Loucy (cell line): Measurements from ENCODE around the gene KPNB1.
A peak's percentile ranks its signal among the peaks of the same experiment; 100 is the strongest.

Experiments used
- H2AFZ ChIP-seq: fragments of 200-600 bp; sonication (generic); 2 replicates; pipeline ENCODE4 v1.6.0; 2016; ENCODE audit warnings: antibody characterized with exemption, mild to moderate bottlenecking, low read length, moderate library complexity
- H3F3A ChIP-seq: fragments of 200-600 bp; 2 replicates; pipeline ENCODE4 v1.6.0; 2016; ENCODE audit warnings: antibody characterized with exemption, low read depth, mild to moderate bottlenecking
- H3K27me3 ChIP-seq: fragments of 200-600 bp; sonication (generic); 2 replicates; pipeline ENCODE4 v1.6.1; 2014; ENCODE audit warnings: low read length, mild to moderate bottlenecking; ENCODE audit not compliant: insufficient read depth, poor library complexity, severe bottlenecking
- H3K36me3 ChIP-seq: fragments of 200-600 bp; sonication (generic); 2 replicates; pipeline ENCODE4 v1.6.1; 2016; ENCODE audit warnings: low read length; ENCODE audit not compliant: insufficient read depth
- H3K4me1 ChIP-seq: fragments of 200-600 bp; sonication (generic); 2 replicates; pipeline ENCODE4 v1.5.1; 2014; ENCODE audit warnings: low read length, mild to moderate bottlenecking; ENCODE audit not compliant: insufficient read depth, poor library complexity, severe bottlenecking
- H3K4me2 ChIP-seq: fragments of 200-600 bp; sonication (generic); 2 replicates; pipeline ENCODE4 v1.6.0; 2014; ENCODE audit warnings: antibody characterized with exemption, low read length, low read depth, mild to moderate bottlenecking; ENCODE audit not compliant: poor library complexity, severe bottlenecking
- H3K4me3 ChIP-seq: fragments of 200-600 bp; sonication (generic); 2 replicates; pipeline ENCODE4 v1.5.1; 2014; ENCODE audit warnings: low read length, mild to moderate bottlenecking, mixed read lengths; ENCODE audit not compliant: poor library complexity, severe bottlenecking
- H3K79me2 ChIP-seq: fragments of 200-600 bp; sonication (generic); 2 replicates; pipeline ENCODE4 v1.6.1; 2014; ENCODE audit warnings: low read length; ENCODE audit not compliant: insufficient read depth
- H3K9ac ChIP-seq: fragments of 200-600 bp; sonication (generic); 2 replicates; pipeline ENCODE4 v1.6.0; 2014; ENCODE audit warnings: mild to moderate bottlenecking, low read depth, low read length, moderate library complexity; ENCODE audit not compliant: poor library complexity, severe bottlenecking
- H3K9me2 ChIP-seq: fragments of 200-600 bp; sonication (generic); replicated peaks from 2 replicates; pipeline ENCODE4 v1.6.1; 2016; ENCODE audit warnings: low read depth, low read length, mixed read lengths
- H3K9me3 ChIP-seq: fragments of 200-600 bp; sonication (generic); 2 replicates; pipeline ENCODE4 v1.6.1; 2014; ENCODE audit warnings: mild to moderate bottlenecking, antibody characterized with exemption, low read length, low read depth; ENCODE audit not compliant: insufficient read depth
- H4K20me1 ChIP-seq: fragments of 200-600 bp; sonication (generic); 2 replicates; pipeline ENCODE4 v1.6.0; 2014; ENCODE audit warnings: antibody characterized with exemption, low read length, mild to moderate bottlenecking; ENCODE audit not compliant: insufficient read depth, poor library complexity, severe bottlenecking
- EZH2phosphoT487 ChIP-seq: fragments of 200-600 bp; IDR thresholded peaks from 2 replicates; pipeline ENCODE4 v1.6.1; 2018; ENCODE audit warnings: antibody characterized with exemption, mild to moderate bottlenecking, moderate library complexity, borderline replicate concordance
- TF ChIP-seq, protein P1 (sequence below): fragments of 200-600 bp; sonication (generic); conservative IDR thresholded peaks from 2 replicates; pipeline ENCODE4 v1.5.1; 2014; ENCODE audit warnings: mild to moderate bottlenecking, antibody characterized with exemption, low read length

The KPNB1 gene

DNA sequence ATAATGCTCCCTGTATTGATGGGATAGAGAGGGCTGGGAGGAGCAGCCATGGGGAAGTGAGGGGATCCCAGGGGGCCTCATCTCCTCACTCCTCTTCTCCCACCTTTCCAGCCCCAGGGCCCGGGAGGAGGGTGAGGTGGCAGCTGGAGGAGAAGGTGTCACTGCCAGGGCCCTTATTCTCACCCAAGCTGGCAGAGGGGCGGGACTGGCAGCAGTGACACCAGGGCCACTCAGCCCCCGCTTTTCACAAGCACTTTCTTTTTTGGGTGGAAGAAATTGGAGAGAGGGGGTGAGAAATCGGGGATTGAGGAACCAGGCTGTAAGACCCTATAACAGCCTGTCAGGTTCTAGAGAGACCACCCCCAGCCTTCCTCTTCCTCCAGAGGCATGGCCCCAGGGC lies 81.0 kb downstream of the KPNB1 start:
- Histone ChIP-seq H3K4me3 (no peak overlapping the region), H3K4me2 (no peak overlapping the region), H3K36me3 (no peaks in the 10 kb centered on the region), H3K27me3 (no peaks in the 10 kb centered on the region), H3K4me1 (peaks cover 24% of the 10 kb centered on the region), H3K79me2 (no peaks in the 10 kb centered on the region), H3K9ac (no peak overlapping the region), H3K9me2 (no peaks in the 10 kb centered on the region), H3K9me3 (no peaks in the 10 kb centered on the region), H2AFZ (no peak overlapping the region; the same call in 1 of the 2 replicates), H4K20me1 (no peaks in the 10 kb centered on the region), H3F3A (no peaks in the 10 kb centered on the region)
- no peak for TF ChIP-seq EZH2phosphoT487
- TF ChIP-seq, protein P1, sequence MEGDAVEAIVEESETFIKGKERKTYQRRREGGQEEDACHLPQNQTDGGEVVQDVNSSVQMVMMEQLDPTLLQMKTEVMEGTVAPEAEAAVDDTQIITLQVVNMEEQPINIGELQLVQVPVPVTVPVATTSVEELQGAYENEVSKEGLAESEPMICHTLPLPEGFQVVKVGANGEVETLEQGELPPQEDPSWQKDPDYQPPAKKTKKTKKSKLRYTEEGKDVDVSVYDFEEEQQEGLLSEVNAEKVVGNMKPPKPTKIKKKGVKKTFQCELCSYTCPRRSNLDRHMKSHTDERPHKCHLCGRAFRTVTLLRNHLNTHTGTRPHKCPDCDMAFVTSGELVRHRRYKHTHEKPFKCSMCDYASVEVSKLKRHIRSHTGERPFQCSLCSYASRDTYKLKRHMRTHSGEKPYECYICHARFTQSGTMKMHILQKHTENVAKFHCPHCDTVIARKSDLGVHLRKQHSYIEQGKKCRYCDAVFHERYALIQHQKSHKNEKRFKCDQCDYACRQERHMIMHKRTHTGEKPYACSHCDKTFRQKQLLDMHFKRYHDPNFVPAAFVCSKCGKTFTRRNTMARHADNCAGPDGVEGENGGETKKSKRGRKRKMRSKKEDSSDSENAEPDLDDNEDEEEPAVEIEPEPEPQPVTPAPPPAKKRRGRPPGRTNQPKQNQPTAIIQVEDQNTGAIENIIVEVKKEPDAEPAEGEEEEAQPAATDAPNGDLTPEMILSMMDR: no peak

DNA sequence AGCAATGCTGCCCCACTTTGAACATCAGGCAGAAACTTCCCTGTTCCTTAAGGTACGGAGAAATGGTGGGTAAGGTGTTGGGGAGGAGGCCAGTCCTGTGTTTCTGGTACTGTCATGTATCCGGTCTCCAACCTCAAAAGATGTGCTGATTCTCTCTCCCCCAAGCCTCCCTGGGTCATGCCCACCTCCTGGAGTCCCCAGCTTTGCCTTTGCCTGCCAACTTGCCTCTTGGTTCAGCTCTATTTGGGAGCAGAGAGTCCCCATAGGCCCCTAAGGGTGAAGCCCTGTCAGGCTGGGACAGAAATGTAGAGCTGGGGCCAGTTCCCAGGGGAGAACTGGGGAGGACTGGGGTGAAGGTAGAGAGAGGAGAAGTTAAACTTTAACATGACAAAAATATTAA lies 81.7 kb downstream of the KPNB1 start:
- no peak overlapping the region for H3K9ac ChIP-seq
- TF ChIP-seq, protein P1: no peak
- no peak for TF ChIP-seq EZH2phosphoT487
- no peaks in the 10 kb centered on the region for H3K9me3 ChIP-seq
- peaks cover 24% of the 10 kb centered on the region for H3K4me1 ChIP-seq
- no peak overlapping the region for H3K4me2 ChIP-seq
- H3K27me3 ChIP-seq: no peaks in the 10 kb centered on the region
- H4K20me1 ChIP-seq: no peaks in the 10 kb centered on the region
- H3K79me2 ChIP-seq: no peaks in the 10 kb centered on the region
- H3K9me2 ChIP-seq: no peaks in the 10 kb centered on the region
- H3F3A ChIP-seq: no peaks in the 10 kb centered on the region
- H3K36me3 ChIP-seq: no peaks in the 10 kb centered on the region
- H2AFZ ChIP-seq: peak overlapping the region; percentile 11; the same call in 1 of the 2 replicates
- no peak overlapping the region for H3K4me3 ChIP-seq

DNA sequence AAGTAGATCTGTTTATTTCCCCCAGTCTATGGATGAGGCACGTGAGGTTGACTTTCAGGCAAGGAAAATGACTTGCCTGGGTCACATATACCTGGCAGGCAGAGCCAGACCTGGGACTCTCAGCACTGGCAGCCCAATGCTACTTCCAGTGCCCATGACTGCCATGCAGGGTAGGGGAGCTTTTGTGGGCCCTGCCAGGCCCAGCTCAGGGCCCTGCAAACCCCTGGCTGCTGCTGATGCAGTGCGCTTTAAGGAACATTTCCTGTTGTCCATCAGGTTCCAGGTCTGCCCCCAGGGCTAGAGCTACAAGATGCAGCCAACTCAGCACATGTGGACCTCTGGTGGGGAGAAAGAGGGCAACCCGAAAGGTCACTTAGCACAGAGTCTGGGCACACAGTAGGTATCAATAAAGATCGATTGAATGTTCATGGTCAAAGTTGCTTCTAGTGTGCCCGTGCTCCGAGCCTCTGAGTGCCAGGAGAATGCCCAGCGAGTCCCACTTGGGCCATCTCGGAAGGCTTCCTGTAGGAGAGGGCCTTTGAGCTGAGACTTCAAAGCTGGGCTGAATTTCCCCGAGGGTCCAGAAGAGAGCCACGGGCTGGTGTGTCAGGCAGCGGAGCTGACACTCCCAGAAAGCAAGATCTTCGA lies 82.8 kb downstream of the KPNB1 start:
- Histone ChIP-seq H3K4me1 (peaks cover 15% of the 10 kb centered on the region), H3K9ac (no peak overlapping the region), H3K36me3 (no peaks in the 10 kb centered on the region), H4K20me1 (no peaks in the 10 kb centered on the region), H3K4me3 (no peak overlapping the region), H3K27me3 (no peaks in the 10 kb centered on the region), H3K4me2 (peak overlapping the region; percentile 47), H3K79me2 (no peaks in the 10 kb centered on the region), H3K9me3 (no peaks in the 10 kb centered on the region), H3K9me2 (no peaks in the 10 kb centered on the region), H3F3A (no peaks in the 10 kb centered on the region), H2AFZ (peak overlapping the region; percentile 37)
- TF ChIP-seq EZH2phosphoT487: no peak
- TF ChIP-seq, protein P1: no peak
